Stimulated activated CD8-positive, alpha-beta memory T cell treated with anti-CD3 and anti-CD28 coated beads, Interleukin-15, amount 100 ng/mL, for 48 hours (primary cell): Measurements from ENCODE around the gene SCARB2.

Experiments used
- DNase-seq, 2 donors: peaks; one replicate each; pipeline ENCODE4 v3.0.0-alpha.2; 2020; ENCODE audit warnings: low read depth in 2 of 2

Gene SCARB2

GRCh38 chr4:76198411-76199237 lies 15.0 kb downstream of the SCARB2 start:
- DNase-seq: peak; percentile 29 to 36

GRCh38 chr4:76197971-76198410 lies 15.6 kb downstream of the SCARB2 start:
- DNase-seq: peak in 1 of 2 donors; percentile 14

DNA sequence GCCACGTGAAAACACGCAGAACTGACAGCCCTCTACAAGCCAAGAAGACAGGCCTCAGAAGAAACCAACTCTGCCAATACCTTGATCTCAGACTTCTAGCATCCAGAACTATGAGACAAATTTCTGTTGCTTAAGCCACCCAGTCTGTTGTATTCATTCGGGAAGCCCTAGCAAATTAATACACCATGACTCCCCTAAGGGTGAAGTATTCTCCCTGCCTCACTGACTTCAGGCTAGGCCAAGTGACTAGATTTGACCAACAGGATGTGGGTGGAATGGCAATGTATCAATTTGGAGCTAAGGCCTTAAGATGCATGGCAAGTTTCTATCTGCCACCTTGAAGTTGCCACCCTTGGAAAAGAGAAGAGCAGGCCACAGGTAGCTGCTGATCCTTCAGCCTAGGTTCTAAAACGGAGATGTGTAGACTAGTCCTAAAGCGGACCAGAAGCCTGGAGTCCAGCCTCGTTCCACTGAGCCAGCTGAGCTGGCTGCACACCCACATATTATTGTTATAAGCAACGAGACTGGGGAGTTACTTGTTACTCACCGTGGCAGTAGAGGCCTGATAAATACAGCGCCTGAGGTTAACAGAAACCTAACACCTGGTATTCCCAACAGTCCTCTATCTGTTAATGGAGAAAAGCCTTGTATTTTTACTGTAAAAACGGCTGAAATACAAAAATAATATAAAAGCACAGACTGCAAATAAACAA lies 16.4 kb downstream of the SCARB2 start:
- no peak for DNase-seq

GRCh38 chr4:76196376-76196775 lies 17.2 kb downstream of the SCARB2 start:
- no peak for DNase-seq

GRCh38 chr4:76195326-76195725 lies 18.3 kb downstream of the SCARB2 start:
- DNase-seq: no peak

GRCh38 chr4:76194325-76194724 lies 19.3 kb downstream of the SCARB2 start:
- DNase-seq: no peak

DNA sequence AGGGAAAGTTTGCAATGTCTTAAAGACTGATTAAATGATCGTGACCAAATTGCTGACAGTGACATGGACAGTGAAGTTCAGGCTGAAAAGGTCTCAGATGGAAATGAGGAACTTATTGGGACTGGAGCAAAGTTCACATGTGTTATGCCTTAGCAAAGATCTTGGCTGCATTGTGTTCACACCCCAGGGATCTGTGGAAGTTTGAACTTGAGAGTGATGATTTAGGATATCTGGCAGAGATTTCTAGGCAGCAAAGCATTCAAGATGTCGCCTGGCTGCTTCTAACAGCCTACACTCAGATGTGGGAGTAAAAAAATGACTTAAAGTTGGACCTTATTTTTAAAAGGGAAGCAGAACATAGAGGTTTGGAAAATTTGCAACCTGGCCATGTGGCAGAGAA lies 21.4 kb downstream of the SCARB2 start:
- no peak for DNase-seq

GRCh38 chr4:76188557-76188956 lies 25.1 kb downstream of the SCARB2 start:
- no peak for DNase-seq

DNA sequence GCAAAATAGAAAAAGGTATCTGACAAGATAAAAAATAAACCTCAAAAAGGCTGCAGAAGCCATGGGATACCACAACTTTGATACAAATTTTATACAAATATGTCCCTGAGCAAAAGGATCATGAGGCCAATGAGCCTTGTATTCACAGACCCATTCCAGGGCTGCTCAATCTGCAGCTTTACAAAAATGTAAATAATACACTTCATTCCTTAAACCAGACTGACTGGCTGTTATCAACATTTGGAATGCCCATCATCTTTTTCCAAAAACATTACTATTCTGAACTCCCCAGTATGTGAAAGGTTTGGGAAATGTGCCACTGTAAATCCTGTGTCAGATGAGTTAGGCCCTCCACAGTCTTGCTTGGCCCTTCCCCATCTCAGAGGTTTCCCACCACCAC lies 25.5 kb downstream of the SCARB2 start:
- DNase-seq: no peak

GRCh38 chr4:76187152-76187551 lies 26.5 kb downstream of the SCARB2 start:
- DNase-seq: no peak

DNA sequence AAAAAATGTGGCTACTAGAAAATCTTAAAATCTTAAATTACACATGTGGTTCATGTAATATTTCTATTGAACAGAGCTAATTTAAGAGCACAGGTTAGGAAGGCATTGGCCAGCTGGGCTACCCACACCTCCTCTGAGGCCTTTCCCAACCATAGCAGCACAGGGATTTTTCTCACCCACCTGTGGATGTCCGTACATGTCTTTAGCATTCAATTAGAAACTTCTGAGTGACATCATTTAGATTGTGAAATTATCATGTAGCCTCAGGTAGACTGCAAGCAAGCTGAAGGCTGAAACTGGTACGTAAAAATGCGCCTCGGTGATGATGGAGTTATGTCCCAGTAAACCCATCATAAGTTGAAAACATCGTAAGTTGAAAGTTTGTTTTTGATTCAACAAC lies 31.2 kb downstream of the SCARB2 start:
- DNase-seq: no peak

GRCh38 chr4:76179398-76180318 lies 34.0 kb downstream of the SCARB2 start:
- peak; percentile 57 to 59 for DNase-seq

GRCh38 chr4:76178296-76178695 lies 35.3 kb downstream of the SCARB2 start:
- DNase-seq: no peak

DNA sequence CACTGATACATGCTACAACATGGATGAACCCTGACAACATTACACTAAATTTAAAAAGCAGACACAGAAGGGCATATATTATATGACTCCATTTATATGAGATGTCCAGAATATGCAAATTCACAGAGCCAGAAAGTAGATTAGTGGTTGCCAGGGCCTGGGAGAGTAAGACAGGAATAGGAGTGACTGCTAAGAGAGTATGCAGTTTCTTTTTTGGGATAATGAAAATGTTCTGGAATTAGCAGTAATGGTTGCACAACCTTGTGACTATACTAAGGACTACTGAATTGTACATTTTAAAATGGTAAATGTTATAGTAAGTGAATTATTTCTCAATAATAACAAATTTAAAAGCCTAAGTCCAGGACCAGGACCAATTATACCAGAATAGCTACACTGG lies 35.9 kb downstream of the SCARB2 start:
- DNase-seq: no peak

- DNase-seq: no peak
Measured at GRCh38 chr4:76175336-76175735, 38.3 kb downstream of the SCARB2 start.

DNA sequence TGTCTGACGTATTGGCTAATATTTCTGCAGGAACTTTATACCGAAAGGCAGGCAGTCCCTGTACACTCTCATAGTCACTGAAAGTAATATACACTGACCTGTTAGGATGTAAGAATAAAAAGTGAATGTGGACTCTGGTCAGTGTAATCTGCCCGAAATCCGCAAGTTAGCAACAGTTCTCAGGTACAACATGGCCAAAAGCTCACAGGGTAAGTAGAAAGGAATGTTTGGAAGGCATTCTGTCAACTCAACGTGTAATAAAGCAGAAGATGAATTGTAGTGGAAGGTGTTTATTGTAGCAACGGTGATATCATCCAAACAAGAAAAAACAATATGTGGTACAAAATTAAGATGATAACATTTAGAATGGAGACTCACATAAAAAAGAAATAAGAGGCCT lies 39.4 kb downstream of the SCARB2 start:
- no peak for DNase-seq

GRCh38 chr4:76168688-76169087 lies 44.9 kb downstream of the SCARB2 start:
- DNase-seq: no peak

GRCh38 chr4:76166480-76166879 lies 47.1 kb downstream of the SCARB2 start:
- DNase-seq: no peak

GRCh38 chr4:76160355-76160754 lies 53.3 kb downstream of the SCARB2 start:
- no peak for DNase-seq

- no peak for DNase-seq
Measured at GRCh38 chr4:76156635-76157034, 57.0 kb downstream of the SCARB2 start.

- DNase-seq: no peak
Measured at GRCh38 chr4:76155979-76156378, 57.6 kb downstream of the SCARB2 start.

- no peak for DNase-seq
Measured at GRCh38 chr4:76153356-76153755, 60.3 kb downstream of the SCARB2 start.
